HEK293 (cell line): ENCODE data around the gene EYA2.

Experiments used
- CTCF ChIA-PET: fragments of 350-600 bp; formaldehyde crosslinking; extraction: SDS; loops from one replicate; lab custom pipeline; 2021; ENCODE audit warnings: antibody characterized with exemption; lab: Yijun Ruan, JAX
- POLR2A ChIA-PET: fragments of 300-600 bp; formaldehyde crosslinking; extraction: SDS; loops from one replicate; lab custom pipeline; 2020; ENCODE audit warnings: antibody characterized with exemption, inconsistent platforms; lab: Yijun Ruan, JAX
- H3K27ac ChIP-seq: fragments of 200-500 bp; sonication (Bioruptor generic); 2 replicates; pipeline ENCODE4 v1.5.1; 2014; ENCODE audit warnings: low read depth, low read length, control low read depth, inconsistent platforms; ENCODE audit errors: extremely low read depth
- H3K36me3 ChIP-seq, 2 experiments: fragments of 200-500 bp in 1 of 2; sonication (Bioruptor generic) in 1 of 2; 1 replicate in 1 of 2; 2 replicates in 1 of 2; pipeline ENCODE4 v1.5.1; 2014 to 2017; ENCODE audit warnings: inconsistent platforms in 2 of 2, low read length in 2 of 2; ENCODE audit not compliant: control insufficient read depth in 2 of 2, insufficient read depth in 1 of 2
- H3K4me1 ChIP-seq: fragments of 200-500 bp; sonication (Bioruptor generic); 2 replicates; pipeline ENCODE4 v1.5.1; 2014; ENCODE audit warnings: mild to moderate bottlenecking, low read length, inconsistent platforms; ENCODE audit not compliant: control insufficient read depth, insufficient read depth
- H3K4me3 ChIP-seq: 2 replicates; pipeline ENCODE4 v1.5.1; 2011; ENCODE audit warnings: low read depth, mild to moderate bottlenecking, control low read depth, low read length, moderate library complexity
- H3K9me3 ChIP-seq: fragments of 200-500 bp; sonication (Bioruptor generic); 2 replicates; pipeline ENCODE4 v1.5.1; 2014; ENCODE audit warnings: low read depth, low read length, inconsistent platforms; ENCODE audit not compliant: control insufficient read depth, insufficient read depth
- BCL11A ChIP-seq: fragments of 450-650 bp; formaldehyde crosslinking; IDR thresholded peaks from 2 replicates; pipeline ENCODE4 v1.5.1; 2016; ENCODE audit warnings: low read depth, missing biosample characterization, missing genetic modification characterization
- HOXA7 ChIP-seq: sonication (generic); formaldehyde crosslinking; IDR thresholded peaks from 2 replicates; pipeline ENCODE4 v1.8.1; 2022; ENCODE audit warnings: missing genetic modification reagents, borderline replicate concordance
- INSM2 ChIP-seq: fragments of 450-650 bp; formaldehyde crosslinking; IDR thresholded peaks from 2 replicates; pipeline ENCODE4 v1.5.1; 2016; ENCODE audit warnings: missing biosample characterization, missing genetic modification characterization
- SCRT1 ChIP-seq: fragments of 450-650 bp; formaldehyde crosslinking; IDR thresholded peaks from 2 replicates; pipeline ENCODE4 v1.5.1; 2016; ENCODE audit warnings: missing biosample characterization, missing genetic modification characterization, borderline replicate concordance
- SCRT2 ChIP-seq: fragments of 450-650 bp; formaldehyde crosslinking; IDR thresholded peaks from 2 replicates; pipeline ENCODE4 v1.5.1; 2016; ENCODE audit warnings: missing biosample characterization, missing genetic modification characterization
- YY2 ChIP-seq: fragments of 450-650 bp; formaldehyde crosslinking; IDR thresholded peaks from 2 replicates; pipeline ENCODE4 v1.5.1; 2016; ENCODE audit warnings: missing biosample characterization, missing genetic modification characterization
- ZBTB10 ChIP-seq: fragments of 450-650 bp; formaldehyde crosslinking; IDR thresholded peaks from 2 replicates; pipeline ENCODE4 v1.5.1; 2016; ENCODE audit warnings: missing biosample characterization, missing genetic modification characterization
- ZBTB8A ChIP-seq: fragments of 450-650 bp; formaldehyde crosslinking; IDR thresholded peaks from 2 replicates; pipeline ENCODE4 v1.5.1; 2016; ENCODE audit warnings: missing biosample characterization, missing genetic modification characterization
- ZNF114 ChIP-seq: fragments of 450-650 bp; formaldehyde crosslinking; IDR thresholded peaks from 2 replicates; pipeline ENCODE4 v1.5.0; 2017; ENCODE audit warnings: missing biosample characterization, missing genetic modification characterization
- ZNF133 ChIP-seq: fragments of 450-650 bp; formaldehyde crosslinking; IDR thresholded peaks from 2 replicates; pipeline ENCODE4 v1.5.1; 2016; ENCODE audit warnings: missing biosample characterization, missing genetic modification characterization
- ZNF214 ChIP-seq: fragments of 450-650 bp; formaldehyde crosslinking; IDR thresholded peaks from 2 replicates; pipeline ENCODE4 v1.5.1; 2017; ENCODE audit warnings: missing biosample characterization, mild to moderate bottlenecking, missing genetic modification characterization, borderline replicate concordance
- ZNF221 ChIP-seq: fragments of 450-650 bp; formaldehyde crosslinking; IDR thresholded peaks from 2 replicates; pipeline ENCODE4 v1.5.1; 2017; ENCODE audit warnings: missing biosample characterization, missing genetic modification characterization, borderline replicate concordance
- ZNF398 ChIP-seq: fragments of 450-650 bp; formaldehyde crosslinking; IDR thresholded peaks from 2 replicates; pipeline ENCODE4 v1.5.1; 2017; ENCODE audit warnings: missing biosample characterization, missing genetic modification characterization
- ZNF426 ChIP-seq: fragments of 450-650 bp; formaldehyde crosslinking; IDR thresholded peaks from 2 replicates; pipeline ENCODE4 v1.5.1; 2017; ENCODE audit warnings: missing biosample characterization, missing genetic modification characterization, mild to moderate bottlenecking, inconsistent platforms, moderate library complexity
- ZNF449 ChIP-seq: fragments of 450-650 bp; formaldehyde crosslinking; IDR thresholded peaks from 2 replicates; pipeline ENCODE4 v1.5.1; 2017; ENCODE audit warnings: missing biosample characterization, mild to moderate bottlenecking, missing genetic modification characterization, moderate library complexity
- ZNF514 ChIP-seq: fragments of 450-650 bp; formaldehyde crosslinking; IDR thresholded peaks from 2 replicates; pipeline ENCODE4 v1.5.1; 2016; ENCODE audit warnings: missing biosample characterization, missing genetic modification characterization
- ZNF529 ChIP-seq: fragments of 450-650 bp; formaldehyde crosslinking; IDR thresholded peaks from 2 replicates; pipeline ENCODE4 v1.5.1; 2017; ENCODE audit warnings: missing genetic modification characterization, missing biosample characterization; ENCODE audit not compliant: insufficient replicate concordance
- ZNF548 ChIP-seq: fragments of 450-650 bp; formaldehyde crosslinking; IDR thresholded peaks from 2 replicates; pipeline ENCODE4 v1.5.1; 2016; ENCODE audit warnings: missing biosample characterization, missing genetic modification characterization
- ZNF596 ChIP-seq: fragments of 450-650 bp; IDR thresholded peaks from 2 replicates; pipeline ENCODE4 v1.5.0; 2018; ENCODE audit warnings: missing biosample characterization, mild to moderate bottlenecking, missing genetic modification characterization, moderate library complexity
- ZNF623 ChIP-seq: fragments of 450-650 bp; formaldehyde crosslinking; IDR thresholded peaks from 2 replicates; pipeline ENCODE4 v1.5.1; 2016; ENCODE audit warnings: missing biosample characterization, missing genetic modification characterization
- ZNF654 ChIP-seq: fragments of 450-650 bp; formaldehyde crosslinking; IDR thresholded peaks from 2 replicates; pipeline ENCODE4 v1.5.1; 2016; ENCODE audit warnings: low read depth, missing biosample characterization, missing genetic modification characterization
- ZNF677 ChIP-seq: fragments of 450-650 bp; IDR thresholded peaks from 2 replicates; pipeline ENCODE4 v1.5.0; 2018; ENCODE audit warnings: missing biosample characterization, mild to moderate bottlenecking, missing genetic modification characterization, moderate library complexity
- ZNF747 ChIP-seq: fragments of 450-650 bp; formaldehyde crosslinking; IDR thresholded peaks from 2 replicates; pipeline ENCODE4 v1.5.1; 2016; ENCODE audit warnings: missing biosample characterization, missing genetic modification characterization
- ZNF777 ChIP-seq: fragments of 450-650 bp; formaldehyde crosslinking; IDR thresholded peaks from 2 replicates; pipeline ENCODE4 v1.5.1; 2017; ENCODE audit warnings: missing biosample characterization, missing genetic modification characterization, borderline replicate concordance
- TF ChIP-seq, protein P1 (sequence below): fragments of 450-650 bp; formaldehyde crosslinking; IDR thresholded peaks from 2 replicates; pipeline ENCODE4 v1.5.1; 2016; ENCODE audit warnings: missing biosample characterization, missing genetic modification characterization

EYA2 gene

GRCh38 chr20:47148059-47148458 lies 253.4 kb downstream of the EYA2 start:
- CTCF ChIA-PET, result interaction anchor here (0.6 to 1.6 kb wide), 3 partner anchors 16 to 396 kb away, joined by 3 to 4 read pairs (median 3); no protein-coding TSS in a partner anchor
- Histone ChIP-seq H3K36me3 (no peaks in the 10 kb centered on the region), H3K4me1 (no peaks in the 10 kb centered on the region), H3K27ac (no peak overlapping the region), H3K9me3 (no peaks in the 10 kb centered on the region), H3K4me3 (no peak overlapping the region)
- POLR2A ChIA-PET, result no interaction called here
- TF ChIP-seq ZBTB10 (tag by site-specific recombination) (no peak), ZNF426 (tag by site-specific recombination) (no peak), ZNF114 (tag by site-specific recombination) (no peak), ZNF623 (tag by site-specific recombination) (no peak), ZNF777 (tag by site-specific recombination) (no peak), ZNF747 (no peak), YY2 (tag by site-specific recombination) (no peak), ZNF529 (tag by site-specific recombination) (no peak), ZNF654 (no peak), ZNF596 (tag by site-specific recombination) (no peak), ZNF449 (tag by site-specific recombination) (no peak), ZNF677 (tag by site-specific recombination) (no peak)

GRCh38 chr20:47149939-47150338 lies 255.3 kb downstream of the EYA2 start:
- ChIA-PET CTCF (interaction anchor here (0.6 to 1.0 kb wide), 8 partner anchors 8 to 403 kb away, joined by 3 to 8 read pairs (median 4); no protein-coding TSS in a partner anchor), POLR2A (no interaction called here)
- no peak overlapping the region for H3K27ac ChIP-seq
- H3K36me3 ChIP-seq, result no peaks in the 10 kb centered on the region
- no peaks in the 10 kb centered on the region for H3K9me3 ChIP-seq
- H3K4me3 ChIP-seq, result no peak overlapping the region
- H3K4me1 ChIP-seq, result no peaks in the 10 kb centered on the region
- TF ChIP-seq, protein P1, sequence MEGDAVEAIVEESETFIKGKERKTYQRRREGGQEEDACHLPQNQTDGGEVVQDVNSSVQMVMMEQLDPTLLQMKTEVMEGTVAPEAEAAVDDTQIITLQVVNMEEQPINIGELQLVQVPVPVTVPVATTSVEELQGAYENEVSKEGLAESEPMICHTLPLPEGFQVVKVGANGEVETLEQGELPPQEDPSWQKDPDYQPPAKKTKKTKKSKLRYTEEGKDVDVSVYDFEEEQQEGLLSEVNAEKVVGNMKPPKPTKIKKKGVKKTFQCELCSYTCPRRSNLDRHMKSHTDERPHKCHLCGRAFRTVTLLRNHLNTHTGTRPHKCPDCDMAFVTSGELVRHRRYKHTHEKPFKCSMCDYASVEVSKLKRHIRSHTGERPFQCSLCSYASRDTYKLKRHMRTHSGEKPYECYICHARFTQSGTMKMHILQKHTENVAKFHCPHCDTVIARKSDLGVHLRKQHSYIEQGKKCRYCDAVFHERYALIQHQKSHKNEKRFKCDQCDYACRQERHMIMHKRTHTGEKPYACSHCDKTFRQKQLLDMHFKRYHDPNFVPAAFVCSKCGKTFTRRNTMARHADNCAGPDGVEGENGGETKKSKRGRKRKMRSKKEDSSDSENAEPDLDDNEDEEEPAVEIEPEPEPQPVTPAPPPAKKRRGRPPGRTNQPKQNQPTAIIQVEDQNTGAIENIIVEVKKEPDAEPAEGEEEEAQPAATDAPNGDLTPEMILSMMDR (tag by site-specific recombination), result no peak
- TF ChIP-seq HOXA7 (CRISPR knock-in tag), result no peak
- TF ChIP-seq SCRT1, result no peak
- no peak for TF ChIP-seq ZNF133 (tag by site-specific recombination)
- no peak for TF ChIP-seq INSM2
- TF ChIP-seq ZNF221, result no peak
- TF ChIP-seq BCL11A, result no peak
- TF ChIP-seq ZNF548, result no peak
- no peak for TF ChIP-seq SCRT2 (tag by site-specific recombination)
- no peak for TF ChIP-seq ZBTB8A (tag by site-specific recombination)
- no peak for TF ChIP-seq ZNF449 (tag by site-specific recombination)
- no peak for TF ChIP-seq ZNF514 (tag by site-specific recombination)
- TF ChIP-seq ZNF214 (tag by site-specific recombination), result no peak
- TF ChIP-seq ZNF398 (tag by site-specific recombination), result no peak
